Measurements from ENCODE around the gene TENM3.

Gene TENM3

GRCh38 chr4:182704948-182705347 is 461.7 kb downstream of the TENM3 start:
- TF ChIP-seq CTCF (IDR thresholded peaks at IDR 0.05; ENCODE audit: low read depth, low read length) = no peak
- no peak for DNase-seq (ENCODE audit: low read depth in 2 of 2)
- no peak overlapping the region for H3K4me3 ChIP-seq (replicated peaks in 1 of 2; ENCODE audit: low read depth in 2 of 2, low read length in 2 of 2)

DNA sequence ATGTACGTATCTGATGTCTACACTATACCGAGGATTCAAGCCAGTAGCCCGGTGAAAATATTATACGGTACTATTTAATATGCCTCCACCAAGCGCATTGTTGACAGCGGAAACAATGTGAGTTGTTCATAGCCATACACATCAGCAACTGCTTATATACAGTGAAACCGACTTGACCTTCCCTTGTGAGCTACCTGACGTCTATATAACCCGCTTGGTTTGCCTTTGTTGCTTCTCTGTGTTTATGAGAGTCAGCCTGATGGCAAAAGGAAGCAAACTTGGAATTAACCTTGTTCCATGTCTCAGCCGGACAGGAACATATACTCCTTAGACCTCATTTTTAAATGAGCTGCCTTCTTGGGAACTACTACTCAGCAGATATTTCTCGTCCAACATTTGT is 462.2 kb downstream of the TENM3 start:
- no peak overlapping the region for H3K4me3 ChIP-seq (replicated peaks in 1 of 2; ENCODE audit: low read depth in 2 of 2, low read length in 2 of 2)
- TF ChIP-seq CTCF (IDR thresholded peaks at IDR 0.05; ENCODE audit: low read depth, low read length) = no peak
- no peak for DNase-seq (ENCODE audit: low read depth in 2 of 2)

DNA sequence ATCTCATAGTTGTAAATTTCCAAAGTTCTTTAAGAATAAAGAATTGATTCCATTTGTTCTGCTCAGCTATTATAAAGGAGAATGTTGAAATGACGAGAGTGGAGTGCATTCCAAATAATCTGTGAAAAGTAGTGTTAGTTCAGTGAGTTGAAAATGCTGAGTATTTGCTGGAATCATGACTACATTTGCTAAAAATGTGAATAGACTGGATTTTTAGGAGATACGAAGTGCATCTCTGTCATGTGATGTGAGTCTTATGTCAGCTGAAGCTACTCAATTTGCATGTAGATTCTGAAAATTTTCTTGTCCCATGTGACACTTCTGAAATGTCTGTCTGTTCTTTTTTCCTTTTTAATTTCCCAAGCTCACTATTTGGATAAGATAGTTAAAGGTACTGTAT is 468.0 kb downstream of the TENM3 start:
- DNase-seq (ENCODE audit: low read depth in 2 of 2) = peak in 1 of 2 donors; percentile 5
- no peak for TF ChIP-seq CTCF (IDR thresholded peaks at IDR 0.05; ENCODE audit: low read depth, low read length)
- H3K4me3 ChIP-seq (replicated peaks in 1 of 2; ENCODE audit: low read depth in 2 of 2, low read length in 2 of 2) = no peak overlapping the region

DNA sequence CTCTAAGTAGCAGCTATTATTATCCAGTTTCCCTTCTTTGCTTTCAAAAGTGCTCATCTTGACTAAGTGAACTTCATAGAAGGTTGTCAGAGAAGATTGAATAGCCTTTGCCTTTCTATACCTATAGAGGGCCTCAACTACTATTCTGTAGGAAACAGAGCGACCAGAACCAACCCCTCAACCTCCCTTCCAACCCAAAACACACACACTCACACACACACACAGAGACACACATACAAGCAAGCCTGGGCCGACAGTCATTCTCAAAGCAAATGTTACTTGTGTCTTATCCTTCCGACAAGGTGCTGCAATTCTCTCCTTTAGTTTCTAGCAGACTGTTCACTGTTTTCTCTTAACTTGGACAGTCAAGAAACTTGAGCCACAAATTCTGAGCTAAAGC is 472.3 kb downstream of the TENM3 start:
- H3K4me3 ChIP-seq (replicated peaks in 1 of 2; ENCODE audit: low read depth in 2 of 2, low read length in 2 of 2) = no peak overlapping the region
- no peak for DNase-seq (ENCODE audit: low read depth in 2 of 2)
- no peak for TF ChIP-seq CTCF (IDR thresholded peaks at IDR 0.05; ENCODE audit: low read depth, low read length)

GRCh38 chr4:182716192-182716591 is 473.0 kb downstream of the TENM3 start:
- TF ChIP-seq CTCF (IDR thresholded peaks at IDR 0.05; ENCODE audit: low read depth, low read length) = no peak
- no peak overlapping the region for H3K4me3 ChIP-seq (replicated peaks in 1 of 2; ENCODE audit: low read depth in 2 of 2, low read length in 2 of 2)
- no peak for DNase-seq (ENCODE audit: low read depth in 2 of 2)

- TF ChIP-seq CTCF (IDR thresholded peaks at IDR 0.05; ENCODE audit: low read depth, low read length) = no peak
- DNase-seq (ENCODE audit: low read depth in 2 of 2) = no peak
- no peak overlapping the region for H3K4me3 ChIP-seq (replicated peaks in 1 of 2; ENCODE audit: low read depth in 2 of 2, low read length in 2 of 2)
These were observed 474.8 kb downstream of the TENM3 start for GRCh38 chr4:182717788-182718583.

DNA sequence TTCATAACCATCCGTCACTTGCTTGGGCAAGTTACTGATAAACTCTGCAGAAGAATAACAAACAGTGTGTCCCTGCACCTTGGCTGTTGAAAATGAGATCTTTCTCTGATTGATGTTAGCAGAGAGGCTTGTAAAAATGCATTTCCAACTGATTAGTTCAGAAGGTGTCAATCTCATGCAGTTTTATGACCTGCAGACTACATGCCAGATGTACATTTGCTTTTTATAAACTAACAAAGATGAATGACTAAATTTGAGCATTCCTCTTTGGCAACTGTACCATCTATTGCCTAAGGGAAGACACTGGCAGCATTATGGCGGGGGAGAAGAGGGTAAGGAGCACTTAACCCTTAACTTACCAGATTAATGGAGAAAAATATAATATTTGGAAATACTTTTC is 481.2 kb downstream of the TENM3 start:
- no peak overlapping the region for H3K4me3 ChIP-seq (replicated peaks in 1 of 2; ENCODE audit: low read depth in 2 of 2, low read length in 2 of 2)
- no peak for TF ChIP-seq CTCF (IDR thresholded peaks at IDR 0.05; ENCODE audit: low read depth, low read length)
- peak in 1 of 2 donors; percentile 13 for DNase-seq (ENCODE audit: low read depth in 2 of 2)
